HEK293T (cell line): ENCODE measurements around the gene ERC2.

ENCODE experiments used
- FOXA1 ChIP-seq: fragments of 450-650 bp; IDR thresholded peaks from 2 replicates; pipeline ENCODE4 v1.6.1; 2016; ENCODE audit warnings: mild to moderate bottlenecking
- NFRKB ChIP-seq: fragments of 450-650 bp; IDR thresholded peaks from 2 replicates; pipeline ENCODE4 v1.6.1; 2016; ENCODE audit warnings: mild to moderate bottlenecking, moderate library complexity
- SP1 ChIP-seq: fragments of 450-650 bp; IDR thresholded peaks from 2 replicates; pipeline ENCODE4 v1.6.1; 2017
- TARDBP ChIP-seq: fragments of 450-650 bp; IDR thresholded peaks from 2 replicates; pipeline ENCODE4 v1.6.1; 2016

DNA sequence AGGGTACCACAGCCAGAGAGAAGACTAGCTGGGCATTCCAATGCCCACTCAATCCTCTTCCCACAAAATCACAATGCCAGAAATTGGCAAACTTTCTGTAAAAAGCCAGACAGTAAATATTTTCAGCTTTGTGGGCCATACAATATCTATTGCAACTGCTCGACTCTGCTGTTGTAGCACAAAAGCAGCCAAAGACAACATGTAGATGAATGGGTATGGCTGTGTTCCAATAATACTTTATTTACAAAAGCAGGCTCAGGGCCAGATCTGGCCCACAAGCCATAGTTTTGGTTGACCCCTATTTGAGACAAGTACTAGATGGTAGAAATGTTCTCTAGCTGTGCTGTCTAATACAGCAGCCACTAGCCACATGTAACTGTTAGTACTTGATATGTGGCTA, 330.9 kb downstream of the ERC2 start:
- TF ChIP-seq FOXA1 (no peak), NFRKB (no peak), TARDBP (no peak), SP1 (no peak)
